HCT116 (cell line): ENCODE results near the gene FCRL6. TPM values are rescaled to one million over a fixed set of nuclear protein-coding genes. Genes with fewer than 3 reads are reported as not detected.

ENCODE experiments used
- ATAC-seq: fragments of 200-7000 bp; cut with Tn5 transposase; 2 replicates; pipeline ENCODE4 v1.9.1; 2020; ENCODE audit warnings: mild to moderate bottlenecking, moderate library complexity
- BruUV-seq: library from RNA; stranded (reverse); fragments of 400-500 nt; replicated peaks from 2 replicates; lab custom pipeline; 2021; lab: Mats Ljungman, UMichigan
- CTCF ChIA-PET: fragments of 300-600 bp; sonication (Branson Sonifier 250); formaldehyde crosslinking; loops from one replicate; lab custom pipeline; 2021; ENCODE audit warnings: antibody characterized with exemption; lab: Charles Lee
- POLR2A ChIA-PET: fragments of 300-600, 350-600 bp; sonication (Branson Sonifier 250); formaldehyde crosslinking; loops from one replicate; lab custom pipeline; 2021; ENCODE audit warnings: antibody characterized with exemption; lab: Charles Lee
- RAD21 ChIA-PET, 2 experiments: fragments of 300-600 bp; sonication (Branson Sonifier 250); formaldehyde crosslinking; loops; one replicate each; lab custom pipeline; 2023; ENCODE audit warnings: low total read pairs in 2 of 2; ENCODE audit not compliant: uncharacterized antibody in 2 of 2, unreplicated experiment in 2 of 2, low non-redundant PET in 1 of 2; lab: Charles Lee
- DNase-seq: peaks from one replicate; pipeline ENCODE4 v3.0.0-alpha.2; 2010; ENCODE audit warnings: low read depth, low spot score
- H2AFZ ChIP-seq: fragments of 200-600 bp; shearing (Covaris generic), sonication (generic); 2 replicates; pipeline ENCODE4 v1.6.1; 2017; ENCODE audit warnings: low read depth, mixed run types, mixed read lengths, antibody characterized with exemption, low read length; ENCODE audit not compliant: poor library complexity, severe bottlenecking
- H3K27ac ChIP-seq: 2 replicates; pipeline ENCODE4 v1.5.1; 2012; ENCODE audit warnings: low read depth, low read length
- H3K27me3 ChIP-seq: fragments of 200-600 bp; sonication (generic); 2 replicates; pipeline ENCODE4 v1.6.1; 2016; ENCODE audit warnings: mixed run types, low read length, mixed read lengths; ENCODE audit not compliant: insufficient read depth
- H3K36me3 ChIP-seq, 2 experiments: fragments of 200-500 bp in 1 of 2; fragments of 200-600 bp in 1 of 2; sonication (Bioruptor generic) in 1 of 2; sonication (generic) in 1 of 2; 2 replicates each; pipeline versions ENCODE4 v1.5.1 to v1.6.1; 2014 to 2016; ENCODE audit warnings: low read length in 2 of 2, inconsistent platforms in 1 of 2, mixed read lengths in 1 of 2, mixed run types in 1 of 2; ENCODE audit not compliant: insufficient read depth in 2 of 2, control insufficient read depth in 1 of 2
- H3K4me1 ChIP-seq, 2 experiments: fragments of 200-600 bp in 1 of 2; sonication (generic) in 1 of 2; 2 replicates each; pipeline versions ENCODE4 v1.5.1 to v1.6.1; 2012 to 2017; ENCODE audit warnings: low read length in 2 of 2, inconsistent platforms in 1 of 2, mild to moderate bottlenecking in 1 of 2, mixed read lengths in 1 of 2, mixed run types in 1 of 2, moderate library complexity in 1 of 2; ENCODE audit not compliant: insufficient read depth in 2 of 2, control insufficient read depth in 1 of 2
- H3K4me2 ChIP-seq: fragments of 200-600 bp; sonication (generic); 2 replicates; pipeline ENCODE4 v1.6.1; 2017; ENCODE audit warnings: mixed run types, low read length, mixed read lengths
- H3K4me3 ChIP-seq, 2 experiments: fragments of 200-600 bp in 1 of 2; sonication (generic) in 1 of 2; replicated peaks in 1 of 2; 2 replicates each; pipeline ENCODE4 v1.5.1; 2011 to 2016; ENCODE audit warnings: low read length in 2 of 2, control low read depth in 1 of 2, low read depth in 1 of 2, mild to moderate bottlenecking in 1 of 2, mixed read lengths in 1 of 2, mixed run types in 1 of 2
- H3K79me2 ChIP-seq: fragments of 200-600 bp; sonication (generic); 2 replicates; pipeline ENCODE4 v1.6.1; 2017; ENCODE audit warnings: mild to moderate bottlenecking, mixed run types, low read length, moderate library complexity, mixed read lengths; ENCODE audit not compliant: insufficient read depth
- H3K9ac ChIP-seq: fragments of 200-600 bp; sonication (generic); 2 replicates; pipeline ENCODE4 v1.6.1; 2016; ENCODE audit warnings: low read length, mixed read lengths
- H3K9me2 ChIP-seq: fragments of 200-600 bp; sonication (generic), shearing (Covaris generic); 2 replicates; pipeline ENCODE4 v1.6.1; 2017; ENCODE audit warnings: mixed run types, mild to moderate bottlenecking, moderate library complexity; ENCODE audit not compliant: insufficient read depth
- H3K9me3 ChIP-seq, 2 experiments: fragments of 200-500 bp in 1 of 2; fragments of 200-600 bp in 1 of 2; sonication (Bioruptor generic) in 1 of 2; sonication (generic) in 1 of 2; 2 replicates each; pipeline ENCODE4 v1.6.1; 2014 to 2017; ENCODE audit warnings: low read length in 2 of 2, mixed read lengths in 2 of 2, inconsistent platforms in 1 of 2, low read depth in 1 of 2, mild to moderate bottlenecking in 1 of 2, mixed run types in 1 of 2, moderate library complexity in 1 of 2; ENCODE audit not compliant: control insufficient read depth in 1 of 2, insufficient read depth in 1 of 2
- H4K20me1 ChIP-seq: fragments of 200-600 bp; sonication (generic), shearing (Covaris generic); 2 replicates; pipeline ENCODE4 v1.6.1; 2017; ENCODE audit warnings: mixed run types, mild to moderate bottlenecking, moderate library complexity; ENCODE audit not compliant: insufficient read depth
- ATF3 ChIP-seq: IDR thresholded peaks from 2 replicates; pipeline ENCODE4 v1.6.1; 2012
- ELF1 ChIP-seq: IDR thresholded peaks from 2 replicates; pipeline ENCODE4 v1.6.1; 2012; ENCODE audit warnings: low read depth, borderline replicate concordance
- EZH2 ChIP-seq: fragments of 200-600 bp; sonication (generic); IDR thresholded peaks from 2 replicates; pipeline ENCODE4 v1.6.1; 2017; ENCODE audit warnings: antibody characterized with exemption, mixed run types
- EZH2phosphoT487 ChIP-seq: fragments of 200-600 bp; IDR thresholded peaks from 2 replicates; pipeline ENCODE4 v1.6.1; 2018; ENCODE audit warnings: antibody characterized with exemption, borderline replicate concordance
- JUND ChIP-seq: IDR thresholded peaks from 2 replicates; pipeline ENCODE4 v1.6.1; 2012
- POLR2AphosphoS5 ChIP-seq: IDR thresholded peaks from 2 replicates; pipeline ENCODE4 v1.6.1; 2011; ENCODE audit warnings: mild to moderate bottlenecking, low read depth, low read length, moderate library complexity
- SP1 ChIP-seq: IDR thresholded peaks from 2 replicates; pipeline ENCODE4 v1.6.1; 2012; ENCODE audit warnings: low read depth
- YY1 ChIP-seq: IDR thresholded peaks from 2 replicates; pipeline ENCODE4 v1.6.1; 2011; ENCODE audit warnings: low read length, low read depth, moderate library complexity, mild to moderate bottlenecking; ENCODE audit not compliant: insufficient replicate concordance; ENCODE audit errors: extremely low read depth
- ZFX ChIP-seq: fragments of 450-650 bp; IDR thresholded peaks from 2 replicates; pipeline ENCODE4 v1.6.1; 2017
- intact Hi-C: fragments of 100-400 bp; cut with micrococcal nuclease; formaldehyde crosslinking; loops from 2 replicates; pipeline ENCODE4 v1.10.0; 2022
- total RNA-seq: library from RNA; stranded (reverse); gene quantifications from one replicate; pipeline ENCODE4 v1.2.1, GENCODE V29; 2021; ENCODE audit not compliant: unreplicated experiment
- TF ChIP-seq, protein P1 (sequence below), 3 experiments: fragments of 200-600 bp in 1 of 3; sonication (generic) in 1 of 3; IDR thresholded peaks in 2 of 3; conservative IDR thresholded peaks in 1 of 3; 2 replicates each; pipeline ENCODE4 v1.5.1; 2012 to 2017; ENCODE audit warnings: low read depth in 2 of 3, low read length in 2 of 3, antibody characterized with exemption in 1 of 3, borderline replicate concordance in 1 of 3, control low read depth in 1 of 3, mild to moderate bottlenecking in 1 of 3, mixed read lengths in 1 of 3, mixed run types in 1 of 3, moderate library complexity in 1 of 3; ENCODE audit not compliant: insufficient read depth in 1 of 3

FCRL6 gene
- total RNA-seq, 1 experiment from 2014 or later = not detected

GRCh38 chr1:159839116-159839849 lies 37.1 kb downstream of the FCRL6 start:
- Histone ChIP-seq H3K27me3 (no peaks in the 10 kb centered on the region), H3K9me3 (no peaks in the 10 kb centered on the region), H4K20me1 (no peaks in the 10 kb centered on the region), H3K4me3 (no peak overlapping the region), H3K4me1 (peaks cover 0 to 14% of the 10 kb centered on the region in 2 experiments; a peak in 2 of 4 replicates), H2AFZ (no peak overlapping the region), H3K36me3 (no peaks in the 10 kb centered on the region), H3K79me2 (no peaks in the 10 kb centered on the region), H3K9me2 (no peaks in the 10 kb centered on the region), H3K4me2 (no peak overlapping the region), H3K27ac (no peak overlapping the region), H3K9ac (no peak overlapping the region)
- no peak for ATAC-seq
- DNase-seq = no peak
- intact Hi-C loops = no loop called here
- BruUV-seq = no TSS peak
- POLR2A ChIA-PET = no interaction called here
- TF ChIP-seq SP1 = no peak
- CTCF ChIA-PET = interaction anchor here (2.2 kb wide), 1 partner anchor 52 kb away, joined by 7 read pairs; no protein-coding TSS in a partner anchor
- RAD21 ChIA-PET = no interaction called here

DNA sequence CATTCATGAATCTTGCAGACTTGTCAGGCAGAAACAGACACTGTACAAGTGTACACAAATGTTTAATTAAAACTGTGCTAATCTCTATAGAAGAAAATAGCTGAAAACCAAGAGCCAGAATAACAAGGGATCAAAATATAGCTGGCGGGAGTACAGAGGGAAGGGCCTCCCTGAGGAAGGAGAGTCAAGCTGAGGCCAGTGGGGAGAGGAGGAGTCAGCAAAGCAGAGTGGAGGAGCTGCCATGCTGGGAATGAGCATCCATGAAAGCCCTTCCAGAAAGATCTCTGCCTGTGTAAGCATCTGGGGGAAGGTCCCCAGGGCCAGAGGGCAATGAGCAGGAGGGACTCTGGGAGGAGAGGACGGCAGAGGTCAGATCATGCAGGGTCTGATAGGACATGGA lies 39.6 kb downstream of the FCRL6 start:
- BruUV-seq = no TSS peak

More for the DNA sequence above, 39.6 kb downstream of the FCRL6 start:
- Histone ChIP-seq H3K27ac (no peak overlapping the region), H3K4me2 (no peak overlapping the region), H3K4me1 (peaks cover 0 to 8% of the 10 kb centered on the region in 2 experiments; a peak in 2 of 4 replicates), H4K20me1 (no peaks in the 10 kb centered on the region), H2AFZ (no peak overlapping the region), H3K79me2 (no peaks in the 10 kb centered on the region), H3K9ac (no peak overlapping the region), H3K27me3 (no peaks in the 10 kb centered on the region), H3K9me2 (no peaks in the 10 kb centered on the region), H3K36me3 (no peaks in the 10 kb centered on the region), H3K9me3 (no peaks in the 10 kb centered on the region), H3K4me3 (no peak overlapping the region)
- TF ChIP-seq JUND = no peak
- no peak for TF ChIP-seq POLR2AphosphoS5
- no peak for TF ChIP-seq YY1
- TF ChIP-seq ZFX = no peak
- TF ChIP-seq EZH2phosphoT487 = no peak
- TF ChIP-seq SP1 = no peak
- TF ChIP-seq, protein P1, sequence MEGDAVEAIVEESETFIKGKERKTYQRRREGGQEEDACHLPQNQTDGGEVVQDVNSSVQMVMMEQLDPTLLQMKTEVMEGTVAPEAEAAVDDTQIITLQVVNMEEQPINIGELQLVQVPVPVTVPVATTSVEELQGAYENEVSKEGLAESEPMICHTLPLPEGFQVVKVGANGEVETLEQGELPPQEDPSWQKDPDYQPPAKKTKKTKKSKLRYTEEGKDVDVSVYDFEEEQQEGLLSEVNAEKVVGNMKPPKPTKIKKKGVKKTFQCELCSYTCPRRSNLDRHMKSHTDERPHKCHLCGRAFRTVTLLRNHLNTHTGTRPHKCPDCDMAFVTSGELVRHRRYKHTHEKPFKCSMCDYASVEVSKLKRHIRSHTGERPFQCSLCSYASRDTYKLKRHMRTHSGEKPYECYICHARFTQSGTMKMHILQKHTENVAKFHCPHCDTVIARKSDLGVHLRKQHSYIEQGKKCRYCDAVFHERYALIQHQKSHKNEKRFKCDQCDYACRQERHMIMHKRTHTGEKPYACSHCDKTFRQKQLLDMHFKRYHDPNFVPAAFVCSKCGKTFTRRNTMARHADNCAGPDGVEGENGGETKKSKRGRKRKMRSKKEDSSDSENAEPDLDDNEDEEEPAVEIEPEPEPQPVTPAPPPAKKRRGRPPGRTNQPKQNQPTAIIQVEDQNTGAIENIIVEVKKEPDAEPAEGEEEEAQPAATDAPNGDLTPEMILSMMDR (IDR thresholded peaks at IDR 0.05 in 2 of 3, conservative IDR thresholded peaks at IDR 0.05 in 1 of 3; ENCODE audit: borderline replicate concordance in 1 of 3, insufficient read depth in 1 of 3, low read depth in 2 of 3, low read length in 2 of 3) = no peak
- no peak for TF ChIP-seq EZH2
- no peak for TF ChIP-seq ELF1
- no peak for TF ChIP-seq ATF3
- intact Hi-C loops = no loop called here
- DNase-seq = no peak
- CTCF ChIA-PET = interaction anchor here (1.1 to 1.6 kb wide), 3 partner anchors 9 to 166 kb away, joined by 4 read pairs; no protein-coding TSS in a partner anchor
- no peak for ATAC-seq
- RAD21 ChIA-PET = no interaction called here
- POLR2A ChIA-PET = interaction anchor here (0.5 kb wide), 1 partner anchor 14 kb away, joined by 3 read pairs; no protein-coding TSS in a partner anchor
